Measurements from ENCODE around the gene CDC42.

DNA sequence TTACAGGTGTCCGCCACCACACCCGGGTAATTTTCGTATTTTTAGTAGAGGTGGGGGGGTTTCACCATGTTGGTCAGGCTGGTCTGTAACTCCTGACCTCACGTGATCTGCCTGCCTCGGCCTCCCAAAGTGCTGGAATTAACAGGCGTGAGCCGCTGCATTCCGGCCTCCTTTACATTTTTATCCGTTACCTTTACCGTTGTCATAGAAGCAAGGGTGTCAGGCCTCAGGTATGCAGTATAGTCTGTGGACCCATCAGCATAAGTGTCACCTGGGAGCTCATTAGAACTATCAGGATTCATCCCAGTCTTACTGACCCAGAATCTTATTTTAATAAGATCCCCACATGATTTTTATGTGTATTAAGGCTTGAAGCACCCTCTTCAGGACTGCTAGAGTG lies 5.4 kb downstream of the CDC42 start:
- TF ChIP-seq, protein P1, sequence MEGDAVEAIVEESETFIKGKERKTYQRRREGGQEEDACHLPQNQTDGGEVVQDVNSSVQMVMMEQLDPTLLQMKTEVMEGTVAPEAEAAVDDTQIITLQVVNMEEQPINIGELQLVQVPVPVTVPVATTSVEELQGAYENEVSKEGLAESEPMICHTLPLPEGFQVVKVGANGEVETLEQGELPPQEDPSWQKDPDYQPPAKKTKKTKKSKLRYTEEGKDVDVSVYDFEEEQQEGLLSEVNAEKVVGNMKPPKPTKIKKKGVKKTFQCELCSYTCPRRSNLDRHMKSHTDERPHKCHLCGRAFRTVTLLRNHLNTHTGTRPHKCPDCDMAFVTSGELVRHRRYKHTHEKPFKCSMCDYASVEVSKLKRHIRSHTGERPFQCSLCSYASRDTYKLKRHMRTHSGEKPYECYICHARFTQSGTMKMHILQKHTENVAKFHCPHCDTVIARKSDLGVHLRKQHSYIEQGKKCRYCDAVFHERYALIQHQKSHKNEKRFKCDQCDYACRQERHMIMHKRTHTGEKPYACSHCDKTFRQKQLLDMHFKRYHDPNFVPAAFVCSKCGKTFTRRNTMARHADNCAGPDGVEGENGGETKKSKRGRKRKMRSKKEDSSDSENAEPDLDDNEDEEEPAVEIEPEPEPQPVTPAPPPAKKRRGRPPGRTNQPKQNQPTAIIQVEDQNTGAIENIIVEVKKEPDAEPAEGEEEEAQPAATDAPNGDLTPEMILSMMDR (IDR thresholded peaks at IDR 0.05; ENCODE audit: poor library complexity): no peak
- TF ChIP-seq EZH2phosphoT487 (IDR thresholded peaks at IDR 0.05; ENCODE audit: low read depth, severe bottlenecking, unreplicated experiment): no peak
- TF ChIP-seq EZH2 (IDR thresholded peaks at IDR 0.05; ENCODE audit: borderline replicate concordance): no peak

Measured in hepatocyte (in vitro differentiated cells).